SW480 (cell line): ENCODE data around the gene AUTS2.

Source experiments
- DNase-seq: peaks from one replicate; pipeline ENCODE4 v3.0.0-alpha.2; 2016; ENCODE audit warnings: low spot score

AUTS2 gene

DNA sequence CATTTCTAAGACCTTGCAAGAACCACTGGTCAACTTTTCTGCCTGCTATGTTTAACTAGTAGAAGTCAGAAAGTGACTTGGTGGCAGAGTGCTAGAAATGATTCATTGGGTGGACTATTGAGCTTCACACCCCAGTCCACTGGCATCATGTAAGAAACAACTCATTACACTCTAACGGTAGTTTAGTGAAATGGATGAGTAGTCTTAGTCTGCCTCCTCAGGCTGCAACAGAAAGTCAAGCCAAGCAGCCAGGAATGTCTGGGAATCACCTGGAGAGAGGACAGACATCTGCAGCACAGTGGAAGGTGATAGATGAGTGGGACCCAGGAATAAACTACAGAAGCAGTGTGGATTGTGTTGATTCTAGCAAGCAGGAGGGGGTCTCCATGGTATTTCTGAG lies 125.4 kb downstream of the AUTS2 start:
- DNase-seq, result no peak

GRCh38 chr7:69728304-69728703 lies 130.0 kb downstream of the AUTS2 start:
- DNase-seq, result no peak

DNA sequence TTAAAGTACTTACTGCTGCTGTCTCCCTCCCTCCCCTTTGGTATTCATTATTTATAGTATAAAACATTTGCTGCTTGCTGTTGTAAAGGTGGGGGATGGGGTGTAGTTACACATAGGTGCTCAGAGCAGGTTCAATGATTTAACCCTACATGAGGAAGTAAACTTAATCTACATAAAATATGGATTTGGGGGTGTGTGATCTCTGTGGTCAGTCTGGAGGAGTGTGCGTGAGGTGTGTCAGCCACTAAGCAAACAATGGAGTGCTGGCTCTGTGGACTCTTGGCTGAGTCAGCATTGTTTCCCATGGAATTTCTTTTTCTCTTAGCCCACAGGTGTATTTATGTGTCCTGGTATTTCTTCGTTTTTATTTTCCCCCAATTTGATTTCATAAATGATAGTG lies 133.9 kb downstream of the AUTS2 start:
- peak; percentile 95 for DNase-seq

- no peak for DNase-seq
These were observed 137.3 kb downstream of the AUTS2 start for GRCh38 chr7:69735582-69735981.

GRCh38 chr7:69736126-69736810 lies 138.0 kb downstream of the AUTS2 start:
- DNase-seq, result no peak

DNA sequence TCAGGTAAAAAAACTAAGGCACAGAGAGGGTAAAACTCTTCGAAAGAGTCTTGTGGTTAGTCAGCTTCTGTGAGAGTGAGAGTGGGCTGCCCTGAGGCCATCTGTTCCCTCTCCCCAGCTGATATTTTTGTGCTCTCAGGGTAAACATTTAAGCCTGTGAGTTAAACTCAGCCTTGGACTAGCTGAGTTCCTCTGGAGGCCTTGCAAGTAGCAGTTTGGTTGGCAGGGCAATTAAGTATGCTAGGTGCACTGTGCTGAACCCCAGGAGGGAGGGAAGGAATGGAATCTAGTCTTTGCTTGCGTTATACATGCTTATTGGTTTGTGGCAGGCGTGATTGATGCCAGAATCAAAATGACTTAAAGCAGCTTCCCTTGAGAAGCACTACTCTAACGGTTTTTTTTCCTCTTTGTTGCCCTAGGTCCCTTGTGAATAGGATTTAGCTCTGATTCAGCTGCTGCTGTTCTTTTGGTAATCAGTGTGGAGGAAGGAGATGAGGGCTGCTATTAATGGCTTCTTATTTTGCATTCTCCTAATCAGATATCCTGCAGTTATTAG lies 140.2 kb downstream of the AUTS2 start:
- DNase-seq, result no peak

GRCh38 chr7:69739190-69739589 lies 140.9 kb downstream of the AUTS2 start:
- DNase-seq, result peak; percentile 85

GRCh38 chr7:69739931-69740431 lies 141.7 kb downstream of the AUTS2 start:
- no peak for DNase-seq

DNA sequence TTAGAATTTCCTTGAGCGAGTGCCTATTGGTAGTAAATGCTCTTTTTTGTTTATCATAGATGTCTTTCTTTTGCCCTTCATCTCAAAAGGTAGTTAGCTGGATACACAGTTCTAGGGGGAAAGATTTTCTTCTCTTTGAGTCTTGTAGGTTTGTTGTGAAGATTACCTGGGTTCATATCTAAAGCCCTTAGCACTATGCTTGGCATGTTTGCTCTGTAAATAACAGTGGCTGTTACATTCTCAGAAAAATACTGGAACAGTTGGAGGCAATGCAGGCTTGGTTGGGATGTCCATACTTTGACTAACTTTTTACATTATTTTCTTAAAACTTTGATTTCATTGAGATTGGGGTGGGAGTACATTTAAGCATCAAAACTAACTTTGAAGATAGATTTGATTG lies 144.0 kb downstream of the AUTS2 start:
- DNase-seq, result no peak

DNA sequence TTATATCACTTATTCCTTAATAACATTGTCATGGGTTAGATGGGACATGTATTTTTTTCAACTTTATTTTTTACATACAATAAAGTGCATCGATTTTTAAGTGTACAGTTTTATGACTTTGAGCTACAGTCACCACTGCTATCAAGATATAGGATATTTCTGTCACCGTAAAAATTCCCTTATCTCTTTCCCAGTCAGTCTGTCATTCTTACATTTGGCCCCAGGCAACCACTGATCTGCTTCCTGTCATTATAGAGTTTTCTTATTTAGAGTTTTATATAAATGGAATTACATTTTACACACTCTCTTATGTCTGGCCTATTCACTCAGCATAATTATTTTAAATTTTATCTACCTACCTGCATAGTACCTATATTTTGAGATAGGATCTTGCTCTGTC lies 145.2 kb downstream of the AUTS2 start:
- DNase-seq, result no peak

DNA sequence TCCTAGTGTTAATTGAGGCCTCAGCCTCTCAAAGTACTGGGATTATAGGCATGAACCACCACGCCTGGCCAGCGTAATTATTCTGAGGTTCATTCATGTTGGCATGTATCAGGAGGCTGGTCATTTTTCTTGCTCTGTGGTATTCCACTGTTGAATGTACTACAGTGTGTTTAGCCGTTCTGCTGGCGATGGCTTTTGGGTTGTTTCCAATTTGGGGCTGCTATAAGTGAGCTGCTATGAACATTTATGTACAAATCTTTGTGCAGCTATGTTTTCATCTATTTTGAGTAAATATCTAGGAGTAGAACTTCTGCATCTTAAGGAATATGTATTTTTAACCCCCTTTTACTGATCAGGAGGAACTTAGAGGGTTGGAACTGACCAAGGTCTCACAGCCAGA lies 145.8 kb downstream of the AUTS2 start:
- DNase-seq, result no peak

DNA sequence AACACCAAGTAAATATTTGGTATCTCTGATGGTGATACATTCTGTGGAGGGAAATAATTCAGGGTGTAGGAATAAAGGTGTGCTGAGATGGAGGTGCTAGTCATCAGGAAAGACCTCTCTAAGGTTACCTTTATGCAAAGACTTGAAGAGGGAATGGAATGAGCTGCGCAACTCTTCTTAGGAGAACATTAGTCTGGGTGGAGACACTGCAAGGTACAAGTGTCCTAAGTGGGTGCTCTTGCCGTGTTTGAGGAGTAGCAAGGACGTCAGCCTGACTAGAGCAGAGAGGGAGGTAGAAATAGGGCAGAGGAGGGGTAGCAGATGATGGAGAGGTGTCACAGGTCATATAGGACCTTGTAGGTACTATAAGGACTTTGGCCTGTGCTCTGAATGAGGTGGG lies 148.1 kb downstream of the AUTS2 start:
- DNase-seq, result no peak

- DNase-seq, result no peak
These were observed 148.9 kb downstream of the AUTS2 start for GRCh38 chr7:69747144-69747543.

- DNase-seq, result no peak
These were observed 150.3 kb downstream of the AUTS2 start for GRCh38 chr7:69748530-69748929.

DNA sequence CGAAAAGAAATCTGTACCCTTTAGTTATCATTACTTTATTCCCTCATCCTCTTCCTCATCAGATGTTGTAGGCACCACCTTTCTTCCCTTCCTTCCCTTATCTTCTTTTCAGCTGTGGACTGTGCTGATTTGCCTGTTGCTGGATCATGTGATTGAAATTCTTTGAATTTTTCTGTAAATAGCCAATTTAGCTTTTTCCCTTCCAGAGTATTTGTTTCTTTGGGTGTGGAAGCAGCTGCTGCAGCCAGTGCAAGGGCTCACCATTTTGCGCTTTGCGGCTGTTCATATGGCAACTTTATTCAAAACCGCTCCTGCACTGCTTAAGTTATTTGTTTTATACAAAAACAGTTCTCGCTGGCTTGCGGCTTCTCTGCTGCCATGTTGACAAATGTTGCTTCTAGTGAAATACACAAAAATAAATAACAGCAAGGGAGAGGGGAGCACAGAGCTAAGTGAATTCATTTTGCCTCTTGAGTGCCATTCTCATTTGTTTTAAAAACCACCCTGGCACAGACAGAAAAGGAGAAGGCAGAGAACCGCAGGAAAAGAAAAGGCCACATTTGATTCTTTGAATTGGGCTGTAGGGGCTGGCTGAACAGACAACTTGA lies 151.2 kb downstream of the AUTS2 start:
- no peak for DNase-seq

DNA sequence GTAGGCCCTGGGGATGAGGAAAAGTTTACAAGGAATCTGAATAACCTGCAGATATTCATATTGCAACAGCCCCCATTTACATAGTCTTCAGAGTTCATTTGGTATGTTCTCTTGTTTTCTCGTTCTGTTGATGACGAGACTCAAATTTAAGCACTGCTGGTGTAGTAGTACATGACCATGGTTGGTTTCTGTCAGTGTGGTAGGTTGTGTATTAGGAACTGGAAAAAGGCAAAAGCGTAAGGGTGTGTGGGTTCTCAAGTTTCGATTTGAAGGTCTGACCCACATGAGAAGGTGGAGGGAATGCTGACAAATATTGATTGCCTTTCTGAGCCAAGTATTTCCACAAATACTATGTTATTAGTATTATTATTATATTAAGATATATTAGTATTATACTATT lies 151.7 kb downstream of the AUTS2 start:
- DNase-seq, result no peak

DNA sequence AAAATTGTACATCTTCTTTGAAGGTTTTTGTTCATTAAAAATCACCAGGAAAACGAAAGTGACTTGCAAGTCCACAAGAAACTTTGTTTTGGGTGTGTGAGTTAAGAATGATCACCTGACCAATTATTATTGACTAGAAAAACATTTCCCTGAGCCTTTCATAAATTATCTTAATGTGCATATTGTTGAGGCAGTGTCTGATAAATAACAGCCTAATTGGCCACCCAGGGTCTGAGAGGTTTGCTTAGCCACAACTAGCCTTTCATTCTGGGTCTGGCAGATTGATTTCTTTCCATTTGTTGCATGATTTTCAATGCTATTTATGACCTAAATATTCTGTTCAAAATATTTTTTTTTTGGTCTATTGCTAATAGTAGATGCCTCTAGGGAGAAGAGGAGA lies 152.8 kb downstream of the AUTS2 start:
- no peak for DNase-seq

- no peak for DNase-seq
These were observed 155.7 kb downstream of the AUTS2 start for GRCh38 chr7:69753981-69754380.

- no peak for DNase-seq
These were observed 156.2 kb downstream of the AUTS2 start for GRCh38 chr7:69754476-69754875.

DNA sequence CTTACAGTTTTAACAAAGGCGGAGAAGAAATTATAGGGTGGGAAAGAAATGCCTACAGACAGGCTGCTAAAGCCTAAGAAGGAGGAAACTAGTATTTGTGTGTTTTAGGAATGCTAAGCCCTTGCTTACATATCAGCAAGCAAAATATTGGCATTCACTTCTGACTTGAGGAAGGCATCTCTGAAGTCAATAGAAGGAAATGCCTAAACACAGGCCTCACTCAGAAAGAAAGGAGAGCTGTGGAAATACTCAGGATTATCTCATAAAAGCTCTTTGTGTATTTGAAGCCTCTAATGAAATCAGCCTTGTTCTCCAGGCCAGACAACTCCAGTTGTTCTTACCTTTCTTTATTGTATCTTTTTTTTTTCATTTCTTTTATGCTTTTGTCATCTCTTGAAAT lies 158.0 kb downstream of the AUTS2 start:
- DNase-seq, result no peak

DNA sequence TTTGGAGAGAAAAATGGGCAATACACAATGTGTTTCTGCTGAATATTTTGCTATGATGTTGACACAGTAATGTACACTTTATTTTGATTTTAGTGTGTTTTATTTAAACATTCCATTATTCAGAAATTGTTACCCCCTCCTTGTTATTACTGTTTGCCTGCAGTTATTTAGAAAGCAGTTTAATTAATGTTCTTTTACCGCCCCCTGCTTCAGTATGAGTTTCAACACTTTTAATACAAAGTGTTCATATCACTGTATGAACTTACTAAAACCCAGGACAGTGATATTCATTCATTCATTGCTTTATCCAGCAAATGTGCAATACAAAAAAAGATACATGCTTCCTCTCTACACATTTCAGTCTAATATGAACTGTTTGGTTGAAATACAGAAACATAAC lies 159.3 kb downstream of the AUTS2 start:
- DNase-seq, result no peak

- DNase-seq, result no peak
These were observed 159.7 kb downstream of the AUTS2 start for GRCh38 chr7:69757981-69758430.

- no peak for DNase-seq
These were observed 161.1 kb downstream of the AUTS2 start for GRCh38 chr7:69759373-69759772.
